ENCODE measurements around the gene OOSP1.
"Not testable (repeated sequence)": the region's sequence is repeated elsewhere in the genome, so short reads cannot be mapped to it uniquely, and the experiment has no call there.

OOSP1 gene

GRCh38 chr11:59960502-59961381, 22.5 kb downstream of the OOSP1 start:
- DNase-seq (ENCODE audit: low read depth in 4 of 4, low spot score in 1 of 4) = no peak

- DNase-seq (ENCODE audit: low read depth in 4 of 4, low spot score in 1 of 4) = no peak
These were observed 23.9 kb downstream of the OOSP1 start for GRCh38 chr11:59962107-59962482.

- DNase-seq (ENCODE audit: low read depth in 4 of 4, low spot score in 1 of 4) = no peak
These were observed 25.5 kb downstream of the OOSP1 start, which contains the start of gene OOSP4A for GRCh38 chr11:59963733-59964132. TSS of gene OOSP4A (plus strand) at chr11:59964033. CDS start at chr11:59964033, 0 bp downstream.

GRCh38 chr11:59965424-59965823, 27.2 kb downstream of the OOSP1 start:
- DNase-seq (ENCODE audit: low read depth in 4 of 4, low spot score in 1 of 4) = no peak

- DNase-seq (ENCODE audit: low read depth in 4 of 4, low spot score in 1 of 4) = no peak
These were observed 28.0 kb downstream of the OOSP1 start for GRCh38 chr11:59966201-59966600.

- DNase-seq (ENCODE audit: low read depth in 4 of 4, low spot score in 1 of 4) = no peak
These were observed 29.6 kb downstream of the OOSP1 start for GRCh38 chr11:59967677-59968394.

GRCh38 chr11:59968395-59968783, 30.2 kb downstream of the OOSP1 start:
- no peak for DNase-seq (ENCODE audit: low read depth in 4 of 4, low spot score in 1 of 4)

GRCh38 chr11:59973097-59973496, 34.9 kb downstream of the OOSP1 start:
- DNase-seq (ENCODE audit: low read depth in 4 of 4, low spot score in 1 of 4) = no peak

- no peak for DNase-seq (ENCODE audit: low read depth in 4 of 4, low spot score in 1 of 4)
These were observed 43.0 kb downstream of the OOSP1 start for GRCh38 chr11:59981106-59981770.

- DNase-seq (ENCODE audit: low read depth in 4 of 4, low spot score in 1 of 4) = not testable (repeated sequence)
These were observed 43.8 kb downstream of the OOSP1 start for GRCh38 chr11:59982037-59982436.

- DNase-seq (ENCODE audit: low read depth in 4 of 4, low spot score in 1 of 4) = no peak
These were observed 45.0 kb downstream of the OOSP1 start for GRCh38 chr11:59983212-59983611.

GRCh38 chr11:59984368-59984767, 46.1 kb downstream of the OOSP1 start:
- no peak for DNase-seq (ENCODE audit: low read depth in 4 of 4, low spot score in 1 of 4)

GRCh38 chr11:59990421-59990820, 52.2 kb downstream of the OOSP1 start:
- no peak for DNase-seq (ENCODE audit: low read depth in 4 of 4, low spot score in 1 of 4)

GRCh38 chr11:59992425-59992824, 54.2 kb downstream of the OOSP1 start:
- DNase-seq (ENCODE audit: low read depth in 4 of 4, low spot score in 1 of 4) = no peak

- no peak for DNase-seq (ENCODE audit: low read depth in 4 of 4, low spot score in 1 of 4)
These were observed 59.6 kb downstream of the OOSP1 start for GRCh38 chr11:59997800-59998199.

GRCh38 chr11:59999691-60000090, 61.5 kb downstream of the OOSP1 start:
- no peak for DNase-seq (ENCODE audit: low read depth in 4 of 4, low spot score in 1 of 4)

- DNase-seq (ENCODE audit: low read depth in 4 of 4, low spot score in 1 of 4) = no peak
These were observed 65.5 kb downstream of the OOSP1 start for GRCh38 chr11:60003729-60004128.

GRCh38 chr11:60005360-60005759, 67.1 kb downstream of the OOSP1 start:
- no peak for DNase-seq (ENCODE audit: low read depth in 4 of 4, low spot score in 1 of 4)
